ENCODE results near the gene CRYBG2. TPM values are rescaled to one million over a fixed set of nuclear protein-coding genes. Genes with fewer than 3 reads are reported as not detected.

CRYBG2 gene
- total and polyA plus RNA-seq, 4 donors, result 0.37 to 7.7 (median 2.7) TPM

- Histone ChIP-seq H3K4me1 (ENCODE audit: control insufficient read depth in 5 of 5, insufficient read depth in 5 of 5, low read length in 5 of 5) (peaks cover 9 to 42% (median 31%) of the 10 kb centered on the region in 5 donors), H3K9me3 (ENCODE audit: control insufficient read depth in 4 of 4, insufficient read depth in 3 of 4, low read length in 3 of 4) (no peaks in the 10 kb centered on the region), H3K27me3 (ENCODE audit: control insufficient read depth in 3 of 3, insufficient read depth in 3 of 3, low read length in 2 of 3) (no peaks in the 10 kb centered on the region), H3K27ac (ENCODE audit: low read depth in 1 of 2, low read length in 1 of 2) (peak overlapping the region; percentile 63 to 96), H3K36me3 (ENCODE audit: control insufficient read depth in 4 of 4, insufficient read depth in 4 of 4, low read length in 4 of 4) (peaks cover 0 to 13% (median 8%) of the 10 kb centered on the region in 4 donors), H3K4me3 (no peak overlapping the region), H3K9ac (ENCODE audit: insufficient read depth in 1 of 2, low read length in 2 of 2) (no peak overlapping the region)
- no peak for TF ChIP-seq CTCF (IDR thresholded peaks at IDR 0.05; ENCODE audit: control extremely low read depth, extremely low read depth)
- ATAC-seq (ENCODE audit: insufficient read depth, low FRiP score), result no peak
- 86 to 92% methylated on average over 1 of the region's 1 CpG for WGBS, 2 donors
- no peak for DNase-seq
Observed at GRCh38 chr1:26277719-26278118, 76.2 kb downstream of the CRYBG2 start.

GRCh38 chr1:26277261-26277661 lies 76.7 kb downstream of the CRYBG2 start:
- Histone ChIP-seq H3K4me1 (ENCODE audit: control insufficient read depth in 5 of 5, insufficient read depth in 5 of 5, low read length in 5 of 5) (peaks cover 9 to 38% (median 29%) of the 10 kb centered on the region in 5 donors), H3K36me3 (ENCODE audit: control insufficient read depth in 4 of 4, insufficient read depth in 4 of 4, low read length in 4 of 4) (peaks cover 0 to 13% (median 7%) of the 10 kb centered on the region in 4 donors), H3K9me3 (ENCODE audit: control insufficient read depth in 4 of 4, insufficient read depth in 3 of 4, low read length in 3 of 4) (no peaks in the 10 kb centered on the region), H3K27me3 (ENCODE audit: control insufficient read depth in 3 of 3, insufficient read depth in 3 of 3, low read length in 2 of 3) (no peaks in the 10 kb centered on the region), H3K4me3 (no peak overlapping the region), H3K9ac (ENCODE audit: insufficient read depth in 1 of 2, low read length in 2 of 2) (no peak overlapping the region), H3K27ac (ENCODE audit: low read depth in 1 of 2, low read length in 1 of 2) (peak overlapping the region; percentile 63 to 96)
- no peak for DNase-seq
- 67 to 83% methylated on average over 3 of the region's 3 CpGs for WGBS, 2 donors
- ATAC-seq (ENCODE audit: insufficient read depth, low FRiP score), result no peak
- no peak for TF ChIP-seq CTCF (IDR thresholded peaks at IDR 0.05; ENCODE audit: control extremely low read depth, extremely low read depth)

DNA sequence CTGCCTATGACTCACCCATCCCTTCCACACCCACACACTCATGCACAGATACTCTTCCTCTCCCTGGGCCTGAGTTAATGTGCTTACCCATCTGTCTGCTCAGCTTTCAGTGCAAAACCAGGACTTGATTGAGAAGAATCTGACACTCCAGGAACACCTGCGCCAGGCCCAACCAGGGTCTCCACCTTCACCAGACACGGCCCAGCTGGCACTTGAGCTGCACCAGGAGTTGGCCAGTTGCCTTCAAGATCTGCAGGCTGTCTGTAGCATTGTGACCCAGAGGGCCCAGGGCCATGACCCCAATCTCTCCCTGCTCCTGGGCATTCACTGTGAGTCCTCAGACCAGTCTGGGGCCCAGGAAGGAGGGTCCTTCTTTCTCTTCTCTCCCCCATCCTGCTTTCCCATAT lies 77.5 kb downstream of the CRYBG2 start:
- WGBS, 2 donors, result 68 to 69% methylated on average over 2 of the region's 2 CpGs
- Histone ChIP-seq H3K4me3 (no peak overlapping the region), H3K9ac (ENCODE audit: insufficient read depth in 1 of 2, low read length in 2 of 2) (no peak overlapping the region), H3K36me3 (ENCODE audit: control insufficient read depth in 4 of 4, insufficient read depth in 4 of 4, low read length in 4 of 4) (peaks cover 0 to 20% (median 10%) of the 10 kb centered on the region in 4 donors), H3K4me1 (ENCODE audit: control insufficient read depth in 5 of 5, insufficient read depth in 5 of 5, low read length in 5 of 5) (peaks cover 5 to 32% (median 26%) of the 10 kb centered on the region in 5 donors), H3K27me3 (ENCODE audit: control insufficient read depth in 3 of 3, insufficient read depth in 3 of 3, low read length in 2 of 3) (no peaks in the 10 kb centered on the region), H3K27ac (ENCODE audit: low read depth in 1 of 2, low read length in 1 of 2) (peak overlapping the region; percentile 67 to 96), H3K9me3 (ENCODE audit: control insufficient read depth in 4 of 4, insufficient read depth in 3 of 4, low read length in 3 of 4) (no peaks in the 10 kb centered on the region)
- DNase-seq, result no peak
- ATAC-seq (ENCODE audit: insufficient read depth, low FRiP score), result no peak
- TF ChIP-seq CTCF (IDR thresholded peaks at IDR 0.05; ENCODE audit: control extremely low read depth, extremely low read depth), result no peak

Data from lung (tissue), 12 donors.